HG03469 (cell line): Measurements from ENCODE around the gene MOB2.

ENCODE experiments used
- ATAC-seq: cut with Tn5 transposase; IDR thresholded peaks from one replicate; pipeline ENCODE4 v1.9.1; 2021; ENCODE audit warnings: mild to moderate bottlenecking, moderate library complexity, moderate number of reproducible peaks; ENCODE audit not compliant: unreplicated experiment

Gene MOB2

DNA sequence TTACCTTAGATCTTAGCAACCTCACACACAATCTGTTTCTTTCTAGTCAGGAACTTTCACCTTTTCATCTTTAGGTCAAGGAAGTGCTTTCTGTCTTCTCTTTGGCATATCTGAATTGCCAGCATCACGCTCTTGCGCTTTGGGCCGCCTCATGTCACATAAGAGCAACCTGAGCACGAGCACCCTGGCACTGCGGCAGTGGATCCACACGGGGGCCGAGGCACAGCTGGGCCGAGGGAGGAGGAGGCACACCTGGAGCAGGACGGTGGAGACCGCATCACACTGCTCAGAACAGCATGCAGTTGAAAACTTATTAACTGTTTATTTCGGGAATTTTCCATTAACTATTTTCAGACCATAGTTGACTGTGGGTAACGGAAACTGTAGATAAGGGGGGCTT lies 10.7 kb downstream of the MOB2 start:
- no peak for ATAC-seq

DNA sequence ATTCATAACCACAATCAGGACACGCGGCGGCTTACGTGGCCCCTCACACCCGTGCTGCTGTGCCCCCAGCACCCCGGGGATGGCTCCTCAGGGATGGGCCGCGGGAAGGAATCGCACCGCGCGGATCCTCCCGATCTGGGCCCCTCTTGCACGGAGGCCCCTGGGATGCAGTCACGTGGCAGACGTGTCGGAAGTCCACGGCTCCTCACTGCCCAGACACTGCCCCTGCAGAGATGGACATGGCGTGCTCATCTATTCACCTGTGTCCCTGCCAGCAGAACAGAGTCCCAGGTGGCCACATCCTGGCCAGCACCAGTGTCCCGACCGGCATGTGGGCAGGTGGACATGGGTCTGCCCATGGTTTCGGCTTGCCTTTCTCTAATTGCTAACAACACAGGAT lies 12.8 kb downstream of the MOB2 start:
- no peak for ATAC-seq

DNA sequence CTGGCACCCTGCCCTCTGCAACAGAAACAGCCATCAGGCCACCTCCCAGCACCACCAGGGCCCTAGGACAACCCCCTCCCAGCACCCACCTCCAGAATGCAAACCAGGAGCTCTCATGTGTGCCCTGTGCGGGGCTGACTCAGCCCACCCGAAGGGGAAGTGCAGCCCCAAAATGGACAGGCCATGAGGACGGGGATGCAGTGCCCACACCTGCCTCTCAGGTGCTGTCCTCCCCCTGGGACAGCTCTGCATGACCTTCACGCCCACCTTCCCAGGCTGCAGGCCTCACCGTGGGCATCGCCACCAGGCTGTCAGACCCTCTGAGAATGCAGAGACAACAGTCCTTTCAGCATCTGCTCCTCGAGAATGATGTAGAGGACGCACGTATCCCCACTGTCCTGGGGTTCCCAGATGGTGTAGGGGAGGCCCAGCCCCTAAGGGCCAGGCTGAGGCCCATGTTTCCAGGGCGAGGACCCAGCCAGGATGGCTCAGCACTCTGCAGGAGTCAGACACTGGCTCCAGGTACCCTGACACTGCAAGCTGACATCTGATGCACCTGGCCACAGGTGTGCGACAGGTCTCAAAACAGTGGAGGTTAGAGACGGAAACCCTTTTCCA lies 13.5 kb downstream of the MOB2 start:
- no peak for ATAC-seq

DNA sequence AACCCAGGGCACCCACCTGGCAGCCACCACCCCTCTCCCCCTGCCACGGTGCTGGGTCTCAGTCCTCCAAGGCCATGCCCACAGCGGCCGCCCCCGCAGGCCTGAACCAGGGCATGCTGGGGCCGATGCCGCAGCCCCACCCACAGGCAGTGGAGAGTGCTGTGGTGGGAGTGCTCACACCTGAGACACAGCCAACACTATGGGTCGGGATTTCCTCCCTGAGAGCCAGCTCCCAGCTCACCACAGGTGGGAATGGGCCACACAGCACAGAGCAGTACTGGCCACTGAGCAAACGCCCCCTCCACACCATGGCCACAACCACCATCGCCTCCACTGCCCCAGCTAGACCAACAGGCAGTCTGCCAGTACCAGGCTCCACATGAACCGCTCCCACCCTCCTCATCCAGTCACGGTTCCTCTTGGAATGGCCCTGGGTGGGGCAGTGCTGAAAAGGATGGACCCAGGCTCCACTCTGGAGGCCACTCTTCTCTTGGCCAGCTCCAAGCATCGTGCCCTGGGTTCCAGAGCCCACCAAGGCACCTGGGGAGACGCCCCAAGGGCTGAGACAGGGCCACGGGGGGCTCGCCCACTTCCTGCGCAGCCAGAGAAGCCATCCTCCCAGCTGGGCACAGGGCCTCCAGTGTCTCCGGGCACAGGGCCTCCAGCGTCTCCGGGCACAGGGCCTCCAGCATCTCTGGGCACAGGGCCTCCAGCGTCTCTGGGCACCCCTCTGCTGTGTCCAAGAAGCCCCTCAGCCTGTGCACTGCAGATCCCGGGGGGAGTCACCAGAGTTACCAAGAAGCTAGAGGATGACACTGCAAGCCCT lies 14.2 kb downstream of the MOB2 start:
- no peak for ATAC-seq

DNA sequence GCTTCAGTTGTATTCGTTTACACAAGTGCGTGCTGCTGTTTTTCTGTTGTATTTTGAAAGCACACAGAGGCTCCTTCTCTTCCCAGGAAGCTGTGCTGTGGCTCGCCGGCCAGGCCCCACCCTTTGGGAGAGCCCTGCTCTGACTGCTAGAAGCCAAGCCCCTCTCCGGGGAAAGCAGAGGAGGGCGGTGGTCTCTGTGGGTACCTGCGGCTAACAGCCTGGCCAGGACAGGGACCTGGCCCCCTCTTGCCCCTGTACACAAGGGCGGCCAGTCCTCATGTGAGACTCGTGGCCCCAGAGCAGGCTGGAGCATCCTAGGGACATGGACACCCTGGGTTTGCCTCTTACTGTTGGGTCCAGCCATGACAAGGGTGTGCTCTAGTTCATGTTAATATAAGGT lies 14.8 kb downstream of the MOB2 start:
- ATAC-seq, result no peak

DNA sequence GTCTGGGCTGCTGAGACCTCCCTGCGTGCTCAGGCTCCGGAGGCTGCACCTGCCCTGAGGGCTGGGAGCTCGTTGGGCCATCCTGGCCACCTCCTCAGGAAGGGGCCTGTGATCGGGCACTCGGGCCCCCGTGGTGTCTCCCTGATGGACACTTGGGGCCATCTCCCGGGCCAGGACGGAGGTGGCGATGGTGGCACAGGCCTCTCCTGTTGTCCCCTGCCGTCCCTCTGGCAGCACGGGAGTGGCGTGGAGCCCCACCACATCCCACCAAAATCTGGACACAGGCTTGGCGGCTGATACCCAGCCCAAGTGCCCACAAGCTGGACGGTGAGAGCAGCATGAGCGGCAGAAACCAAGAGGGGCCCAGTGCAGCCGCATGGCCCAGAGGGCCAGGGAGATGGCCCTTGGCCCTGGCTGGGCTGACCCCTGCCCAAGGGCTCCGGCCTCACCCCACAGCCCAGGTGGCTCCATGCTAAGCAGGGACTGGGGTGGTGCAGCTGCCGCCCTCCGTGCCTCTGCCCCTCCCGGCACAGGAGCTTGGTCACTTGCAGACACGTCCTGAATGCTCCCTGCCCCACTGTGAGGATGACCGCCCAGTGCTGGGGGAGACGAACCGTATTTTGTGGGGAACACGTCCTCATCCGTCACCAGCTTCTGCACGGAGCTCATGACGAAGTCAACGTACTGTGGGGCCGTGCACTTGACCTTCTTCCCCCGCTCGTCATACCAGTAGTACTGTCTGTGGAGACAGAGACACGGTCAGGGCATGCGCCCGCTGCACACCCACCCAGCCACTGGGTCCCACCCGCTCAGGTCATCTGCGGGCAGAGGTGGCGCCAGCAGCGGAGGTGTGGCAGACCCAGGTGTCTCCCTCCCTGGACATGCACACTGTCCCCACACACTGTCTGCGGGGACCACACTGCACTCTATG lies 15.6 kb downstream of the MOB2 start:
- no peak for ATAC-seq

DNA sequence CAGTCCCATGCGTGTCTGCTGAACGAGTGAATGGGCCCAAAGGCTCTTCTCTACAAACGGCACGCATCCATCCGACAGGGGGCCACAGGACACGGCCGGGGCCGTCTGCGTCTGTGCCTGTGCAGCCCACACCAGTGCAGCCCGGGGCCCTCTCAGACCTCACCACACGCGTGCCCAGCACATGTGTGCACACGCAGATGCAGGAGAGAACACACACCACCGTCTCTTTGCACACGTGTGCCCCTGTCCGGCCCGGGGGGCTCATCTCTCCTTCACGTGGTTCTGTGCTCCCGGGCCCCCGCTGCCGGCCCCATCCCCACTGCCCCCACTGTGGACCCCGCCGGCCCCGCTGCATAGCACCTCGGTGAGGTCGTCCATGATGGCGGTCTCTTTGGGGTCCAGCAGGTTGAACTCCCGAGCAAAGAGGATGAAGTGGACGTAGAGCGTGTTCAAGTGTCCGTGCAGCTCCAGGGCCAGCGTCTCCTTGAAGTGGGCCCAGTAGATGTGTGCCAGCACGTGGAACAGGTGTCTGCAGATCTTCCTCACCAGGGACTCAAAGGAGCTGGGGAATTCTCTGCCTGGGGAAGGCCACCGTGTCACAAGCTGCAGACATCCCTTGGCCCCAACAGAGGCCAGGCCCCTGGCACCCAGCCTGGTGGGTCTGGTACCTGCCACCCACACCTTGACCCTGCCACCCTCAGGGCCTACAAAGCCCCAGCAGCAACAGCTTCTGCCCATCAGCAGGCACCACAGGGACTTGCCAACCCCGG lies 16.5 kb downstream of the MOB2 start:
- no peak for ATAC-seq

DNA sequence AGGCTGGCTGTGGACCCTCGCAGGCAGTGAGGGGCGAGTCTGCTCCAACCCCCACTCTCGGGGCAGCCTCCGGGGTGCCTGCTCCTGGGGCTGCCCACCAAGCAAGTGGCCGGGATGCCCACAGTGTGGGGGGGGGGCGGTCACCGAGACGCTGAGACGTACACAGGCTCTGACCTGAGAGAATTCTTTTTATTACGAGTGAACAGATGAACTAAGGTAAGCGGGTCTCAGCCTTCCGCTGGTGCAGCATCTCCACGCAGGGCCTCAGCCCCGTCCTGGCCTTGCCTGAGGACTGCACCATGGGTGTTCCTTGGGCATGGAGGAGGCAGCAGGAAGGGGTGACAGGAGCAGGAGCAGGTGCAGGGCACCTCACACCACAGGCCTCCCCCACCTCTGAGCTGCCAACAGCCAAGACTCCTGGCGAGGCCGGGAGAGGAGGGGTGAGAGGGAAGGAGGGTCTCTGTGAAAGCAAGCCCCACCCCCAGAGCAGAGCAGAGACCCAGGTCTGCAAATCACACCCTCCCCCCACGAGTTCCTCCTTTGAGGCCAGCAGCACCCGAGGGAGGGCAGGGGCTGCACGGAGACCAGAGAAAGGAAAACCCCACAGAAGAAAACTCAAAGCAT lies 17.2 kb downstream of the MOB2 start:
- no peak for ATAC-seq

DNA sequence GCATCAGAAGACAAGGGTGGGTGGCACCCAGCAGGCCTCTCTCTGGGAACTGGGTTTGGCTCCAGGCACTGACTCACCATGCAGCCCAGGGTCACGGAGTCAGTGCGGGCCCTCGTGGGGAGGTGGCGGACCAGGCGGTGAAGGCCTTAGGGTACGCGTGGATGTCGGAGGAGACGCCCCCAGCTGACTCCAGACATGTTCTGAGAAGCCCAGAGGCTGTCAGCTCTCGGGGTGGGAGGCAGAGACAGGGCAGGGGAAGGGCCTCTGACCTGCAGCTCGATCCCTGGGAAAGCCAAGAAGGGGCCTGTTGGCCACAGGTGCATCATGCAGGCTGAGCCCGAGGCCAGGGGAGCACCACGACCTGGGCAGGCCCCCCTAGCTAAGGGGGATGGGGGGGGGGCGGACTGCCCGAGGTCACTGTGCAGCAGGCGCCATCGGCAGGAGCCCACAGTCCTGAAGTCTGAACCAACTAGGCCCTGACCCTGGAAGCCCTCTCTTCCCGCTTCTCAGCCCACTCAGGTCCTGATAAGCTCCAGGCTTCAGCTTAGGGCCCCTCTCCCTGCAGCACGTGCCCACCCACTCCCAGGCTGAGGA lies 18.0 kb downstream of the MOB2 start:
- ATAC-seq, result no peak

DNA sequence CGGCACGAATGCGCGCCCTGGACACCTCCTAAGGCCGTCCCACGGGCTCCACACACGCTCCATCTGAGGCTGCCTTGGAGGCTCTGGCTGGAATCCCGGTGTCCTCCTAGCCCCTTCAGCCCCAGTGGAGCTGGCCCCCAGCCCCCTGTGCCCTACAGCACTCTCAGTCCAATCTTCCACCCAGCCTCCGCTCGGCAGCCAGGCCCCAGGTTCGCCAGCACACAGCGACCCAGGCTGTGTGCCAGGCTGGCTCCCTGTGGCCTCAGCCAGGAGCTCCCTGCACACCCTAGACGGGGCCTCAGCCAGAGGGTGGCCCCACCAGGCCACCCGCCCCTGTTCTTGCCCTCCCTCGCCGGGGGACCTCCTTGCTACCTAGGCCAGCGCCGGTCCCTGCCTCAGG lies 18.6 kb downstream of the MOB2 start:
- no peak for ATAC-seq

DNA sequence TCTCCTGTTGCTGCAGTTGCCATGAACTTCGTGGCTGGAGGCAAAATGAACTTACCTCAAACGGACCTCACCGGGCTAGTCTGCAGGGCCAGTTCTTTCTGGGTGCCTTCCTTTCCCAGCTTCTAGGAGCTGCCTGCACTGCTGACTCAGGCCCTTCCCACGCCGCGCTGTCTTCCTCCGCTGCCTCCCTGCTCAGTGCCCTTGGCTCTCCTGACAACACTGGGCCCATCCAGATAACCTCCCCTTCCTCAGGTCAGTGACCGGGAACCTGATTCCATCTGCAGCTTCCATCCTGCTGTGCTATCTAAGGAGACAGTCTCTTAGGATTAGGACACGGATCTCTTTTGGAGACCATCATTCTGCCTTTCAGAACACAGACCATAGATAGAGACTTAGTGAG lies 19.3 kb downstream of the MOB2 start:
- no peak for ATAC-seq

DNA sequence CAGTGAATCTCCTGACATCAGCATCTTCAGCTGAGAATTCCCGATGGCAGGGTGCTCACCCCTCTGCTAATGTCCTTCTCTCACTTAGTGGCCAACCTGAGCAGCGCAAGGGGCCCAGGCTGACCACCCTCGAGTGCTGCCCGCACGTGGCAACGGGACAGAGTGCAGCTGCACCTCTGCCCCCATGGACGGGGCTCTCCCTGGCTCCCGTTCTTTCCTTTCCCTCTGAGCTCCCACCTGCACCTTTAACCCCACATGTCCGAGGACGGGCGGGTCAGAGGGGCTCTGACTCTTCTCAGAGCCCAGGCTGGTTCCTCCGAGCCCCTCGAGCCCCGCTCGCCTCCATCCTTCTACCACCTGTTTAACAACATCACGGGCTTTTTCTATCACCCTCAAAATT lies 19.8 kb downstream of the MOB2 start:
- ATAC-seq, result no peak

DNA sequence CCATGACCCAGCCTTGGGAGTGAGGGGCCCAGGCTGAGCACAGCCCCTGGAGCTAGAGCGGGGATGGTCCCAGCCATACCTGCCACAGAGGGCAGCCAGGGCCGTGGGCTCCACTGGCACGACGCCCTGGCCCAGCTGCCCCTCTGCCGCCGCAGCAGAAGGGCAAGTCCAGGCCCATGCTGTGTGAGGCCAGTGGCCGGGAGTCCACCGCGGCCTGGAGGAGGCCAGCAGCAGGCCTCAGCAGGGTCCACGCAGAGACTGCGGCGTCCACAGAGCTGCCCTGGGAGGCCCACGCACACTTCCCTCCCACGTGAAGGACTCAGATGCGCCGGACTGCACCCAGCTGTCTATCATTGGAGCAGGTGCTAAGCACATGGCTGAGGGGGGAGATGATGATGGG lies 23.5 kb downstream of the MOB2 start:
- ATAC-seq, result no peak

DNA sequence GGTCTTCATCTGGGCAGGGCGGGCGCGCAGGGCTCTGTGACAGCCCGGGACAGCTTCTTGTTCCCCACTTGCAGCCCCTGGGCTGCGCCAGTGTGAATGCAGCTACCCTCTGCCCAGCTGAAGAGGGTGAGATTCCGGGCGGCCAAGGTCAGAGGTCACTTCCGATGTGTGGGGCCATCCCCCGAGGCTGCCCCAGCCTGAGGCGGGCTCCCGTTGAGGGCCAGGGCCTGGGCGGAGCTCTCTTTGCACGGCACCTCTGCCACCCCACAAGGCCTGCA lies 23.9 kb downstream of the MOB2 start:
- no peak for ATAC-seq

DNA sequence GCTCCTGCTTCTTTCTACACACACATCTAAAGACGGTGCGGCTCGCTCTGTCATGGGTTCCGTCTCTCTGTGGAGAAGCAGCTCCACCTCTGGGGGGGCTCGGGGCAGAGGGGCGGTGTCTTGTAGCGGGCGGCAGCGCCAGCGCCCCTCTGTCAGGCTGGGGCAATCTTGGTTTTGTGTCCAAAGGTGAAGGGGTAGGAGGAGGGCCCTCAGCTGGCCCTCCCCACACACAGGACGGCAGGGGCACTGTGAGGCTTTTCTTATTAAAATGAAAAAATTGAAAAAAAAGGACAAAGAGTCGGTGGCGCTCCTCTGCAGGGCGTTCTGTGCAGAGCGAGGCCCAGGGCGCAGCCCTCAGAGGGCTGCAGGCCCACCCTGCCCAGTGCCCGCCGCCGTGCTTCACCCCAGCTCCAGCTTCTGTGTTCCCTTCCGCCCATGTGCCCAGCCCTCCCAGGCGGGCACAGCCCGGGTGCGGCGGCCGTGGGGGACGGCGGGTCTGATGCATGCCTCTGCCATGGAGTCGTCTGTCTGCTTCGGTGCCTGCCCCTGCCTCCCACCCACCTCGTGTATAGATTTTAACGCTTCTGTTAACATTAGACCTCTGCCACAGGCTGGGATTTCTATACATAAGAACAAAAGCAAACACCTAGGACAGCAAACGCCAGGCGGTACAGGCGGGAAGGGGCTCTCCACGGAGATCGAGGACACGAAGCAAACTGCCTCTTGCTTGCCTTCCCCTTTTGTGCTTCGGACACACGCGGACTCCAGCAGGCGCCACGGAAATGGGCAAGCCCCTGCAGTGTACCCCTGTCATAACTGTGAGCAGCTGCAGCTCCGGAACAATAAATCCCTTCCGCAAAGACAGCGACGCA lies 24.5 kb downstream of the MOB2 start:
- ATAC-seq, result no peak

DNA sequence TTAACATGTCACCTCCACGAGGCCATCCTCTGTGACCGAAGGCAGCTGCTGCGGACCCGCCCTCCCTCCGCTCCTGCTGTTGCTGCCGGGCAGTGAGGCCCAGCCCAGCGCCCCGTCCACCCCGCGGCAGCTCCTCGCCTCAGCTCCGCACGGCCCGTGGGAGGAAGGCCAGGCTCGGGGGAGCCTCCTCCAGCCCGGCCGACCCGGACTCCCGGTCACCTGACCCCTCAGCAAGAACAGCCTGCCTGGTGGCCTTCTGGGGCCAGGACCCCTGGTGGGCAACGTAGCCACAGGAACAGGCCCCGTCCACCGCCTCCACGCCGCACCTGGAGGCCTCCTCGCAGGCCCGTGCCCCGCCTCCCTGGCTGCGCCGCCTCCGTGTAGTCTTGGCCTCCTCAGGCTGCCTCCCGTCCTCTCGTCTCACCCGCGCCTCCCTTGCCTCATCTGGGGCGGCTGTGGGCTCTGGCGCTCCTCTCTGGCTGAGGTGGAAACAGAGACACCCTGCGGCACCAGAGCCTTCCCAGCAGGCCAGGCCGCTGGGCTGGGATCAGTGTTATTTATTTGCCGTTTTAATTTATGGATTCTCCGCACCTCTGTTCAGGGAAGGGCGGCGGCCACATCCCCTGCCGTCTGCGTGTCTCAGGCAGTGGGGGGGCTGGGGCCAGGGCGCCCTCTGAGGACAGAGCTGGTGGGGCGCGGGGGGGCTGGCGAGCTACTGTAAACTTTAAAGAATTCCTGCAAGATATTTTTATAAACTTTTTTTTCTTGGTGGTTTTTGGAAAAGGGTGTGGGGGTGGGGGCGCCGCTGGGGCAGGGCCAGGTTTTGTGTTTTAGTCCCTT lies 25.4 kb downstream of the MOB2 start:
- no peak for ATAC-seq

DNA sequence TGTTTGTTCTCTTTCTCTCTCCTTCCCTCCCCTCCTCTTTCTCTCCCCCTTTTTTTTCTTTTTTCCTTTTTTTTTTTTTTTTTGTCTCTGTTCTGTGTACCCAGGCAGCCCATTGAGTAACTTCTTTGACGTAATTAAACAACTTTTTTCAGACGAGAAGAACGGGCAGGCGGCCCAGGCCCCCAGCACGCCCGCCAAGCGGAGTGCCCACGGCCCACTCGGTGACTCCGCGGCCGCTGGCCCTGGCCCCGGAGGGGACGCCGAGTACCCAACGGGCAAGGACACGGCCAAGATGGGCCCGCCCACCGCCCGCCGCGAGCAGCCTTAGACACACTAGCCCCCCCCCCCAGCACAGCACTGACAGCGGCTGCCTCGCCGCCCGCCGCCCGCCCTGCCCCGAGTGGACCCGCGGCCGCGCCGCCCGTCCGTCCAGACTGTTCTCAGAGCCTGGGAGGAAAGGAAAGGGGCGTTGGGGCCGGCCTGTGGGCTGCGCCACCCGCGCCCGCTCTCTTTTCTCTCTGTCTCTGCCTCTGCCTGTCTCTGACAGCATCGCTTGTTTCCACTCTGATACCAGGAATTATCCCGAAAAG lies 26.1 kb downstream of the MOB2 start:
- no peak for ATAC-seq

DNA sequence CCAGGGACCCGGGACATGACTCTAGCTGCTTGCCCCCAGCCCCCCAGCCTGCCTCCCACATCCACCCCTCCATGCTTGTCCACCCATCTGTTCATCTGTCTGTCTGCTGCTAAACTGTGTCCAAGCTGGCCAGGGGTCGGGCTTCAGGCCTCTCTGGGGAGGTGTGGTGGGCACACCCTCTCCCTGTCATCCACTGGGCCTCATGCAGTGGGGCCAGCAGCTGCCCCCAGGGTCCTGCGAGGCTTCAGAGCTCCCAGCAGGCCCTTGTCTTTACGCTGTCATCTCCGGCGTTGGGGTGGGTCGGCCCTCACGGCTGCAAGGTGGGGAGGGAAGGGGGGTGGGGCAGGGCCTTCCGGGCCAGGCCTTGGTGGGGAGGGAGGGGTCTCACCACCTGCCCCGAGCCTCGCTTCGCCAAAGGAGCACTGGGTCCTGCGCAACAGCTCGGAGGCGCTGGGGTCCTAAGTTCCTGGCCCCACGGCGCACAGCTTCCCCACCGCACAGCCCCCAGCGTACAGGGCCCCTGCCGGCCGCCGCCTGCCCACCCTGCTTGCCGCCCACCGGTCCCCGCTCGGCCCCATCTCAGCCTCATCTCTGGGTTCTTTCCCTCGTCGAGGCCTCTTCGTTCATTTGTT lies 26.7 kb downstream of the MOB2 start:
- ATAC-seq, result no peak
